H1 (cell line): ENCODE data around the gene ANKS1B. TPM values are rescaled to one million over a fixed set of nuclear protein-coding genes. Genes with fewer than 3 reads are reported as not detected.

ENCODE experiments used
- CTCF ChIA-PET: fragments of 300-600 bp; sonication (Branson Sonifier 250); formaldehyde crosslinking; loops from one replicate; lab custom pipeline; 2021; ENCODE audit not compliant: partially characterized antibody; lab: Charles Lee
- POLR2A ChIA-PET: fragments of 300-600 bp; sonication (Branson Sonifier 250); formaldehyde crosslinking; loops from one replicate; lab custom pipeline; 2021; ENCODE audit warnings: inconsistent platforms; ENCODE audit not compliant: partially characterized antibody; lab: Charles Lee
- DNase-seq, 2 experiments: peaks; one replicate each; pipeline versions ENCODE4 v3.0.0 to v3.0.0-alpha.2; 2010 to 2022; ENCODE audit warnings: low spot score in 2 of 2, low read depth in 1 of 2, mixed read lengths in 1 of 2
- FAIRE-seq: peaks from 2 replicates; lab custom pipeline; 2011; peaks lifted over from hg19 to GRCh38; lab: Jason Lieb, UNC
- H2AFZ ChIP-seq: 2 replicates; pipeline ENCODE4 v1.8.1; 2012; ENCODE audit warnings: low read length, inconsistent platforms
- H2AK5ac ChIP-seq: 2 replicates; pipeline ENCODE4 v1.6.1; 2013; ENCODE audit warnings: low read depth, low read length
- H2BK120ac ChIP-seq: replicated peaks from 2 replicates; pipeline ENCODE3; 2013; ENCODE audit warnings: low read depth, low read length, inconsistent platforms
- H2BK12ac ChIP-seq: 2 replicates; pipeline ENCODE4 v1.6.1; 2013; ENCODE audit warnings: low read depth, low read length
- H2BK15ac ChIP-seq: 2 replicates; pipeline ENCODE4 v1.6.1; 2013; ENCODE audit warnings: low read length
- H2BK20ac ChIP-seq: 2 replicates; pipeline ENCODE4 v1.6.1; 2013; ENCODE audit warnings: low read length
- H2BK5ac ChIP-seq: 2 replicates; pipeline ENCODE4 v1.6.1; 2013; ENCODE audit warnings: low read depth, low read length
- H3K14ac ChIP-seq: 2 replicates; pipeline ENCODE4 v1.6.1; 2013; ENCODE audit warnings: inconsistent platforms; ENCODE audit not compliant: insufficient read length
- H3K18ac ChIP-seq: 2 replicates; pipeline ENCODE4 v1.6.1; 2013; ENCODE audit warnings: low read length; ENCODE audit errors: extremely low read depth
- H3K23ac ChIP-seq: 2 replicates; pipeline ENCODE4 v1.6.1; 2013; ENCODE audit warnings: inconsistent platforms; ENCODE audit not compliant: insufficient read length
- H3K23me2 ChIP-seq: 2 replicates; pipeline ENCODE4 v1.6.1; 2013; ENCODE audit warnings: low read depth, low read length
- H3K27ac ChIP-seq: 2 replicates; pipeline ENCODE4 v1.6.1; 2011; ENCODE audit warnings: low read depth, low read length, inconsistent platforms
- H3K27me3 ChIP-seq, 4 experiments: replicated peaks in 1 of 4; 1 replicate in 1 of 4; 2 replicates in 3 of 4; pipeline versions ENCODE4 v1.6.1 to v1.8.1; 2011 to 2013; ENCODE audit warnings: low read length in 3 of 4, mild to moderate bottlenecking in 3 of 4, inconsistent platforms in 2 of 4, mixed read lengths in 2 of 4, moderate library complexity in 1 of 4; ENCODE audit not compliant: control insufficient read depth in 3 of 4, insufficient read depth in 3 of 4; ENCODE audit errors: extremely low read depth in 1 of 4
- H3K36me3 ChIP-seq, 4 experiments: 2 replicates each; pipeline versions ENCODE4 v1.6.1 to v1.8.1; 2011 to 2013; ENCODE audit warnings: mild to moderate bottlenecking in 4 of 4, low read length in 3 of 4, moderate library complexity in 2 of 4, control low read depth in 1 of 4, inconsistent platforms in 1 of 4; ENCODE audit not compliant: insufficient read depth in 4 of 4, control insufficient read depth in 2 of 4
- H3K4ac ChIP-seq: replicated peaks from 2 replicates; pipeline ENCODE3; 2013; ENCODE audit warnings: low read length, low read depth, mixed read lengths, inconsistent platforms; ENCODE audit not compliant: insufficient read length
- H3K4me1 ChIP-seq, 4 experiments: replicated peaks in 1 of 4; 1 replicate in 1 of 4; 2 replicates in 3 of 4; pipeline versions ENCODE4 v1.6.1 to v1.8.1; 2011 to 2013; ENCODE audit warnings: low read length in 3 of 4, inconsistent platforms in 2 of 4, mixed read lengths in 1 of 4; ENCODE audit not compliant: insufficient read depth in 4 of 4, control insufficient read depth in 3 of 4
- H3K4me2 ChIP-seq, 2 experiments: 2 replicates each; pipeline versions ENCODE4 v1.6.1 to v1.8.1; 2011 to 2013; ENCODE audit warnings: low read depth in 2 of 2, low read length in 2 of 2, control low read depth in 1 of 2, inconsistent platforms in 1 of 2, mild to moderate bottlenecking in 1 of 2; ENCODE audit not compliant: insufficient read depth in 1 of 2
- H3K4me3 ChIP-seq, 4 experiments: fragments of 200-600, 300-600 bp in 1 of 4; sonication (generic), shearing (Covaris generic), sonication (Bioruptor Twin) in 1 of 4; 2 replicates each; pipeline versions ENCODE4 v1.5.1 to v1.8.1; 2011 to 2016; ENCODE audit warnings: low read length in 4 of 4, low read depth in 3 of 4, control low read depth in 2 of 4, inconsistent platforms in 2 of 4, mild to moderate bottlenecking in 2 of 4, mixed read lengths in 1 of 4, moderate library complexity in 1 of 4; ENCODE audit not compliant: insufficient read depth in 2 of 4; ENCODE audit errors: extremely low read depth in 1 of 4
- H3K56ac ChIP-seq: replicated peaks from 2 replicates; pipeline ENCODE3; 2013; ENCODE audit warnings: low read depth, mild to moderate bottlenecking, mixed read lengths, low read length, inconsistent platforms; ENCODE audit not compliant: insufficient read length
- H3K79me1 ChIP-seq: 2 replicates; pipeline ENCODE4 v1.6.1; 2013; ENCODE audit warnings: low read depth, low read length, control low read depth
- H3K79me2 ChIP-seq, 2 experiments: 2 replicates each; pipeline versions ENCODE4 v1.6.1 to v1.8.1; 2012 to 2013; ENCODE audit warnings: low read length in 2 of 2, mild to moderate bottlenecking in 2 of 2, inconsistent platforms in 1 of 2; ENCODE audit not compliant: insufficient read depth in 2 of 2, control insufficient read depth in 1 of 2
- H3K9ac ChIP-seq, 4 experiments: replicated peaks in 1 of 4; 1 replicate in 1 of 4; 2 replicates in 3 of 4; pipeline versions ENCODE4 v1.6.1 to v1.8.1; 2011 to 2013; ENCODE audit warnings: low read depth in 3 of 4, low read length in 3 of 4, control low read depth in 2 of 4, mild to moderate bottlenecking in 2 of 4, moderate library complexity in 2 of 4, inconsistent platforms in 1 of 4; ENCODE audit errors: extremely low read depth in 1 of 4
- H3K9me3 ChIP-seq, 2 experiments: 2 replicates each; pipeline versions ENCODE4 v1.6.1 to v1.8.1; 2012 to 2013; ENCODE audit warnings: mild to moderate bottlenecking in 2 of 2, moderate library complexity in 2 of 2, control low read depth in 1 of 2, inconsistent platforms in 1 of 2, low read depth in 1 of 2, low read length in 1 of 2, mixed read lengths in 1 of 2; ENCODE audit not compliant: insufficient read depth in 2 of 2
- H4K20me1 ChIP-seq, 2 experiments: replicated peaks in 1 of 2; 2 replicates each; pipeline versions ENCODE3 to v1.8.1; 2011 to 2013; ENCODE audit warnings: inconsistent platforms in 2 of 2, low read length in 2 of 2, mild to moderate bottlenecking in 1 of 2; ENCODE audit not compliant: insufficient read depth in 2 of 2, control insufficient read depth in 1 of 2
- H4K5ac ChIP-seq: 2 replicates; pipeline ENCODE4 v1.6.1; 2013; ENCODE audit warnings: low read length, low read depth, mixed read lengths, inconsistent platforms; ENCODE audit not compliant: insufficient read length
- H4K8ac ChIP-seq: 2 replicates; pipeline ENCODE4 v1.8.0; 2013; ENCODE audit warnings: mild to moderate bottlenecking, moderate library complexity, low read length, inconsistent platforms; ENCODE audit not compliant: insufficient read depth; ENCODE audit errors: extremely low read depth
- H4K91ac ChIP-seq: replicated peaks from 2 replicates; pipeline ENCODE3; 2013; ENCODE audit warnings: low read length, mixed read lengths, inconsistent platforms; ENCODE audit not compliant: insufficient read length
- CREB1 ChIP-seq: IDR thresholded peaks from 2 replicates; pipeline ENCODE4 v1.6.1; 2012; ENCODE audit warnings: inconsistent platforms
- EZH2 ChIP-seq: fragments of 200-600 bp; sonication (generic); IDR thresholded peaks from 2 replicates; pipeline ENCODE4 v1.7.1; 2012; ENCODE audit warnings: low read depth, mild to moderate bottlenecking, moderate library complexity, low read length, inconsistent platforms; ENCODE audit not compliant: severe bottlenecking
- HDAC2 ChIP-seq, 2 experiments: fragments of 300-600 bp in 1 of 2; sonication (generic) in 1 of 2; IDR thresholded peaks; 2 replicates each; pipeline ENCODE4 v1.6.1; 2011 to 2012; ENCODE audit warnings: low read depth in 2 of 2, low read length in 2 of 2, mild to moderate bottlenecking in 2 of 2, moderate library complexity in 2 of 2, borderline replicate concordance in 1 of 2, inconsistent platforms in 1 of 2
- JUN ChIP-seq: IDR thresholded peaks from 2 replicates; pipeline ENCODE4 v1.6.1; 2011; ENCODE audit warnings: low read depth, mild to moderate bottlenecking, improper control_type of control experiment, low read length
- MAFK ChIP-seq: IDR thresholded peaks from 2 replicates; pipeline ENCODE4 v1.6.1; 2012; ENCODE audit warnings: low read depth, mild to moderate bottlenecking, improper control_type of control experiment, low read length
- NANOG ChIP-seq: IDR thresholded peaks from 2 replicates; pipeline ENCODE4 v1.6.1; 2011; ENCODE audit warnings: low read length, low read depth, mild to moderate bottlenecking, inconsistent platforms; ENCODE audit not compliant: insufficient read depth, poor library complexity, severe bottlenecking
- POU5F1 ChIP-seq: IDR thresholded peaks from 2 replicates; pipeline ENCODE4 v1.6.1; 2011; ENCODE audit warnings: low read depth, mild to moderate bottlenecking, low read length, moderate library complexity
- RXRA ChIP-seq: IDR thresholded peaks from 2 replicates; pipeline ENCODE4 v1.6.1; 2011; ENCODE audit warnings: low read depth, mild to moderate bottlenecking, low read length, moderate library complexity; ENCODE audit not compliant: insufficient read depth
- SAP30 ChIP-seq: fragments of 300-600 bp; sonication (generic); IDR thresholded peaks from 2 replicates; pipeline ENCODE4 v1.7.1; 2012; ENCODE audit warnings: low read length, moderate library complexity, mild to moderate bottlenecking, inconsistent platforms; ENCODE audit not compliant: insufficient read depth, insufficient replicate concordance
- SIN3A ChIP-seq, 2 experiments: IDR thresholded peaks in 1 of 2; conservative IDR thresholded peaks in 1 of 2; 2 replicates each; pipeline ENCODE4 v1.6.1; 2011 to 2012; ENCODE audit warnings: low read length in 2 of 2, improper control_type of control experiment in 1 of 2, low read depth in 1 of 2, mild to moderate bottlenecking in 1 of 2
- WGBS, 2 experiments: shearing (Covaris generic) in 1 of 2; methylation state at CpG; one replicate each; pipeline versions ENCODE4 v1.1.6 to v1.1.7; 2013 to 2015; ENCODE audit warnings: low lambda C conversion rate in 2 of 2, mixed read lengths in 2 of 2, inconsistent platforms in 1 of 2, low coverage in 1 of 2, missing lambda C conversion rate in 1 of 2; ENCODE audit not compliant: insufficient replicate concordance in 2 of 2, insufficient coverage in 1 of 2, insufficient read length in 1 of 2; ENCODE audit errors: extremely low coverage in 1 of 2, missing lambda C conversion rate in 1 of 2; 5-methylcytosine and 5-hydroxymethylcytosine counted together
- polyA plus RNA-seq, 7 experiments: library from polyadenylated mRNA; depleted of rRNA in 3 of 7; stranded (reverse) in 5 of 7; unstranded in 2 of 7; fragments of >200 nt in 5 of 7; fragments of 200-250 nt in 2 of 7; gene quantifications; 1 replicate in 5 of 7; 2 replicates in 1 of 7; 4 replicates in 1 of 7; pipeline versions ENCODE4 v1.2.1 to v1.2.3, GENCODE V29; 2011 to 2013; ENCODE audit warnings: missing spikeins in 2 of 7, mixed read lengths in 2 of 7
- total RNA-seq: library from RNA; stranded (reverse); fragmentation: NEBNext Ultra II Directional; extraction: Animal tissue kit (Norgen Biotek cat#: 25700); gene quantifications from 2 replicates; pipeline ENCODE4 v1.2.1, GENCODE V29; 2021

ANKS1B gene
- total and polyA plus RNA-seq, 2 of the 8 experiments (the other 6 are each of a cell fraction or from before 2014, with no cell fraction given) = 2.7 to 6.1 TPM

- H3K9me3 ChIP-seq = no peaks in the 10 kb centered on the region
Measured at GRCh38 chr12:99339663-99340062, 645.1 kb downstream of the ANKS1B start.

More at GRCh38 chr12:99339663-99340062, 645.1 kb downstream of the ANKS1B start:
- Histone ChIP-seq H2BK15ac (no peak overlapping the region), H3K4me3 (no peak overlapping the region), H3K56ac (no peak overlapping the region), H2BK12ac (no peak overlapping the region), H3K36me3 (no peaks in the 10 kb centered on the region), H3K23me2 (no peaks in the 10 kb centered on the region), H2AK5ac (no peak overlapping the region), H3K79me2 (no peaks in the 10 kb centered on the region), H2BK5ac (no peak overlapping the region), H2AFZ (no peak overlapping the region), H3K27me3 (no peaks in the 10 kb centered on the region), H3K27ac (no peak overlapping the region), H3K18ac (no peak overlapping the region), H4K8ac (no peak overlapping the region), H3K23ac (no peak overlapping the region), H2BK20ac (no peak overlapping the region), H3K9ac (no peak overlapping the region), H4K91ac (no peak overlapping the region), H3K4me2 (no peak overlapping the region), H4K20me1 (peaks cover 0 to 2% of the 10 kb centered on the region in 2 experiments), H3K14ac (no peak overlapping the region), H3K79me1 (no peaks in the 10 kb centered on the region), H3K4me1 (no peaks in the 10 kb centered on the region), H3K4ac (no peak overlapping the region), H4K5ac (no peak overlapping the region), H2BK120ac (no peak overlapping the region)
- FAIRE-seq = no peak
- ChIA-PET POLR2A (no interaction called here), CTCF (interaction anchor here (0.6 kb wide), 1 partner anchor 173 kb away, joined by 3 read pairs; no protein-coding TSS in a partner anchor)
- TF ChIP-seq EZH2 (no peak), NANOG (no peak), RXRA (no peak), MAFK (no peak), SIN3A (conservative IDR thresholded peaks at IDR 0.05 in 1 of 2, IDR thresholded peaks at IDR 0.05 in 1 of 2; ENCODE audit: low read depth in 1 of 2, low read length in 2 of 2) (no peak), CREB1 (no peak), JUN (no peak), POU5F1 (no peak), SAP30 (no peak), HDAC2 (IDR thresholded peaks at IDR 0.05; ENCODE audit: borderline replicate concordance in 1 of 2, low read depth in 2 of 2, low read length in 2 of 2) (no peak)
- WGBS, 2 experiments = 95% methylated on average over 3 of the region's 3 CpGs; no CpG with 5 or more reads in 1 of the 2 experiments
- DNase-seq = no peak
